HL-60 (cell line): ENCODE measurements around the gene LGALS14.
"Not testable (repeated sequence)": the region's sequence is repeated elsewhere in the genome, so short reads cannot be mapped to it uniquely, and the experiment has no call there.

Source experiments
- DNase-seq, 2 experiments: peaks; one replicate each; pipeline ENCODE4 v3.0.0-alpha.2; 2010 to 2020; ENCODE audit warnings: low read depth in 1 of 2, low spot score in 1 of 2
- H3K27ac ChIP-seq: fragments of 250-450 bp; sonication (Bioruptor Pico); replicated peaks from 2 replicates; pipeline ENCODE4 v1.5.1; 2020; ENCODE audit warnings: mild to moderate bottlenecking, moderate library complexity
- H3K27me3 ChIP-seq: fragments of 250-450 bp; sonication (Bioruptor Pico); 2 replicates; pipeline ENCODE4 v1.5.1; 2021; ENCODE audit warnings: mild to moderate bottlenecking, moderate library complexity; ENCODE audit not compliant: insufficient read depth, poor library complexity, severe bottlenecking
- H3K4me3 ChIP-seq: replicated peaks from 2 replicates; pipeline ENCODE4 v1.5.1; 2011; ENCODE audit warnings: mild to moderate bottlenecking, control low read depth, low read length; ENCODE audit not compliant: insufficient read depth
- CTCF ChIP-seq: IDR thresholded peaks from one replicate; pipeline ENCODE4 v1.5.1; 2011; ENCODE audit warnings: low read length, control low read depth, inconsistent platforms; ENCODE audit not compliant: insufficient read depth
- GABPA ChIP-seq: IDR thresholded peaks from 2 replicates; pipeline ENCODE4 v1.6.1; 2012; ENCODE audit warnings: low read depth
- POLR2AphosphoS5 ChIP-seq: IDR thresholded peaks from 2 replicates; pipeline ENCODE4 v1.6.1; 2012; ENCODE audit warnings: low read depth
- REST ChIP-seq: IDR thresholded peaks from 2 replicates; pipeline ENCODE4 v1.6.1; 2012; ENCODE audit warnings: low read depth; ENCODE audit not compliant: insufficient replicate concordance
- SPI1 ChIP-seq: IDR thresholded peaks from 2 replicates; pipeline ENCODE4 v1.6.1; 2012; ENCODE audit warnings: low read depth, mild to moderate bottlenecking, borderline replicate concordance

The LGALS14 gene

GRCh38 chr19:39672473-39672872 is 31.8 kb upstream of the LGALS14 start:
- no peak overlapping the region for H3K27ac ChIP-seq
- peaks cover 12% of the 10 kb centered on the region for H3K27me3 ChIP-seq
- TF ChIP-seq POLR2AphosphoS5 (no peak), GABPA (no peak), SPI1 (no peak), REST (no peak), CTCF (no peak)
- no peak overlapping the region for H3K4me3 ChIP-seq
- no peak for DNase-seq

- H3K27me3 ChIP-seq: peaks cover 12% of the 10 kb centered on the region
- not testable (repeated sequence) for H3K27ac ChIP-seq, H3K4me3 ChIP-seq
- peak in 1 of 2 experiments; percentile 6 for DNase-seq
These were observed 30.4 kb upstream of the LGALS14 start for GRCh38 chr19:39673862-39674261.

DNA sequence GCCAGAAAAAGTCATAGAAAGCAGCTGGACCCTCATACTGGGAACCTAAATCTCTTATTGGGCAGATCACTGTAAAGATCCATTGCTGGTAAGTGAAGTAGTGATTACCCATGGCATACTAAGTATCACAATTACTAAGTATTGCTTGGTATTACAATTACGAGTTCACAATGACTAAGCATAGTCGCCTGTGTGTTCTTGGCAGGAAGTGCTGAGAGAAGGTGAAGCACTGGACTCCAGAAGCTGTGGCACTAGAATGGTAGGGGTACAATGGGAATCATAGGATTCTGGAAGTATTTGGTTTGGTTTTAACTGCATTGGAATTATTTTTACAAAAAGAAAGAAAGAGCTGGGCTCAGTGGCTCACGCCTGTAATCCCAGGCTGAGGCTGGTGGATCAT is 28.3 kb upstream of the LGALS14 start:
- DNase-seq: no peak
- no peak overlapping the region for H3K27ac ChIP-seq
- peaks cover 12% of the 10 kb centered on the region for H3K27me3 ChIP-seq
- TF ChIP-seq REST: no peak
- TF ChIP-seq GABPA: no peak
- no peak for TF ChIP-seq CTCF
- no peak for TF ChIP-seq POLR2AphosphoS5
- no peak for TF ChIP-seq SPI1
- H3K4me3 ChIP-seq: no peak overlapping the region

- no peak for DNase-seq
- H3K27ac ChIP-seq: no peak overlapping the region
- H3K4me3 ChIP-seq: no peak overlapping the region
- peaks cover 12% of the 10 kb centered on the region for H3K27me3 ChIP-seq
- TF ChIP-seq POLR2AphosphoS5: no peak
- no peak for TF ChIP-seq GABPA
- TF ChIP-seq CTCF: no peak
- no peak for TF ChIP-seq REST
- TF ChIP-seq SPI1: no peak
These were observed 26.1 kb upstream of the LGALS14 start for GRCh38 chr19:39677961-39678889.
